Kasumi-1 (cell line): ENCODE data around the gene CHRNB1.
A peak's percentile ranks its signal among the peaks of the same experiment; 100 is the strongest.

ENCODE experiments used
- DNase-seq, 2 experiments: peaks; one replicate each; lab custom pipeline; 2025; lab: John Stamatoyannopoulos, UW

Gene CHRNB1

DNA sequence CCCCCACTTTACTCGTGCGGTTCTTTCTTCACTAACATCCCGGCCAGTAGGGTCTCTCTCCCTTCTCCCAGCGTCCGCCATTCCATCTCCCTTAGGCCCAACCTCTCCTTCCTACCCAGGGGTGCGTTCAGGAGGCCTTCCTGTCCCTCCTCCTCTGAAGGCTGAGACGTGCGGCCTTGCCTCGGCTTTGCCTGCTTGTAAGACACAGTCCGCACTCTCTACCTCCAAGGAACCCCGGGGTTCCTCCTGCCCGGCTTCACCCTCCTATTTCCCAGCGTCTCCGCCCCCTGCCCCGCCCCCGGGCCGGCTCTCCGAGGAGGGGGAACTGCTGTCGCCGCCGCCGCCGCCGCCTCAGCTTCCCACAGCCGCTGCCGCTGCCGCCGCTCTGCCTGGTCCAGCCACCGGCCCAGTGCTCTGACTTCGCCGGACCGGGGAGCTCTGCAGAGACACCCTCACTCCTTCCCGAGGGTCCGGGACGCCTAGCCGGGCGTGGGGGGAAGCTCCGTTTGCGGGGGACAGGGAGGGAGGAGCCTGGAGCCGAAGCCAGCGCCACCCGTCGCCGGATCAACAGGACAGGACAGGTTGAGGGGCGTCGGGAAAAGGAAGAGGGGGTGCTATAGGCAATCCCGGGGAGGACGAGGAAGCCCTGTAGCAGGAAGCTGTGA is 6.8 kb upstream of the CHRNB1 start:
- DNase-seq: peak in 1 of 2 experiments; percentile 32

DNA sequence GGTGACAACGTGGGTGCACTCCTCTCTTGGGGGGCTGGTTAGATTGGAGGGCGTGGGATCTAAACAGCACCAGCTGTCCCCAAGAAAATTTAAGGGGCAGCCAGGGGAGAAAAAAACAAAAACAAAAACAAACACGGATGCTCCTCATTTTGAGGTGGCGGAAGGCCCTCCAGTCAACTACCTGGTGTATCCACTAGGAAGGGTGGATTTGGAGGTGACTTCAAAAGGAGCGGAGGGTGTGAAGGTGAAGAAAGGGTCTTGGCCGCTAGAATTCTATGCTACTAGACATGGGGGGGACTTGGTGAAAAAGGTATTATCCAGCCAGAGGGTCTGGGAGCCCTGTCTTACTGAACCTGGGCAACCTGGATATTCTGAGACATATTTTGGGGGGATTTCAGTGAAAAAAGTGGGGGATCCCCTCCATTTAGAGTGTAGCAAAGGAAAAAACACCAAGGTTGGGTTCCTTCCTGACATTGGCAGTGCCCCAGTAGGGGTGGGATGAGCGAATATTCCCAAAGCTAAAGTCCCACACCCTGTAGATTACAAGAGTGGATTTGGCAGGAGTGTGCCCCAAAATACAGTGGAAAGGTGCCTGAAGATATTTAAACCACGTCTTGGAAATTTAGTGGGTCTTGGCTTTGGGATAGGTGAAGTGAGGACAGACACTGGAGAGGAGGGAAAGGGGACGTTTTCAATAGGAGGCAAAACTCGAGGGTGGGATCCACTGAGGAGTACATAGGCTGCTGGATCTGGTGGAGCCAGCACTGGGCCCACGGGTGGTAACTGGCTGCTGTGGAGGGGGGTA is 6.0 kb upstream of the CHRNB1 start:
- no peak for DNase-seq

DNA sequence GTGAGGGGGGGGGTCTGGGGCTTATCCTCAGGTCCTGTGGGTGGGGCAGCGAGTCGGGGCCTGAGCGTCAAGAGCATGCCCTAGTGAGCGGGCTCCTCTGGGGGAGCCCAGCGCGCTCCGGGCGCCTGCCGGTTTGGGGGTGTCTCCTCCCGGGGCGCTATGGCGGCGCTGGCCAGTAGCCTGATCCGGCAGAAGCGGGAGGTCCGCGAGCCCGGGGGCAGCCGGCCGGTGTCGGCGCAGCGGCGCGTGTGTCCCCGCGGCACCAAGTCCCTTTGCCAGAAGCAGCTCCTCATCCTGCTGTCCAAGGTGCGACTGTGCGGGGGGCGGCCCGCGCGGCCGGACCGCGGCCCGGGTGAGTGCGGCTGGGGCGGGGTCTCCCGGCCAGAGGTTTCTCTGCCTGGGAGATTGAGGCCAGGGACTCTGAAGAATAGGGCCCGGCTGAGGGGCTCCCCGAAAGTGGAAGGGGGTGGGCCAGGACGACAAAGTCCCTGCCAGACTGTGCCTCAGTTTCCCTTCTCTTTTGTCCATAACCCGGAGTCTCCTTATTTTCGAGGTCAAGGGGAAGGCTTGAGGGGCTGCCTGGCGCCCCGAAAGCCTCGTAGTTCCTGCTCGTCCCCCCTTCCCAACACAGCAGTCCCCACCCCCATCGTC is 5.3 kb upstream of the CHRNB1 start, which contains the start of gene FGF11:
FGF11 (plus strand) TSS at position 51 of the 651 bp plus-strand sequence; CDS start at position 160, 109 bp downstream.
- DNase-seq: peak in 1 of 2 experiments; percentile 18

DNA sequence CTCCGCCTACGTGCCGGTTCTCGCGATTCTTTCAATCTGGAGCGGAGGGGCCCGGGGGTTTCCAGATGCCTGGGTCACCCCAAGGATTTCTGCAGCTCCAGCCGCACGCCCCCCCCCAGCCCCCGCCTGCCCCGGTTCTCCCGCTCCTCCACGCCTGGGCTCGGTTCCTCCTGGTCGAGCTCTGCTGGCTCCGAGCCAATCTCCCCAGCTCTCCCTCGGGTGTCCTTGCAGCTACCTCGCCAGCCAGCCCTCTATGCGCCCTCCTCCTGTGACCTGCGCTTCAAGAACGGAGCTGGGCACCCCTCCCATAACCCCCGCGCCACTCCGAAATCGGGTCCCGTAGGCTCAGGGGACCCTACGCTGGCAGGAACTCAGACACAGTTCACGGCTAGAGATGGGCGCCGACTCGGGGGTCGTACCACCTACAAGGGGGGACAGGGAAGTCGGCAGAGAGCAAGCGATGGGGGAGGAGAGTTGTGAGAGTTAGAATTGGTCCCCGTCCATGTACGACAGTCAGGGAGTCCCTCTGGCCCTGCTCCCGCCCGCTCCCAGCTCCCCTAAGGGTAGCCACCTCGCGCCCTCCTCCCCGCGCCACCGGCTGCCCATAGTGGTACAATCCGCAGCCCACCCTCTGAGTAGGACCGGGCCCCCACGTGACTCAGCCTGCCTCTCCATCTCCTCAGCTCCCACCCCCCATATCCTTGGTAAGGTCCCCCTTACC is 4.6 kb upstream of the CHRNB1 start:
- no peak for DNase-seq

DNA sequence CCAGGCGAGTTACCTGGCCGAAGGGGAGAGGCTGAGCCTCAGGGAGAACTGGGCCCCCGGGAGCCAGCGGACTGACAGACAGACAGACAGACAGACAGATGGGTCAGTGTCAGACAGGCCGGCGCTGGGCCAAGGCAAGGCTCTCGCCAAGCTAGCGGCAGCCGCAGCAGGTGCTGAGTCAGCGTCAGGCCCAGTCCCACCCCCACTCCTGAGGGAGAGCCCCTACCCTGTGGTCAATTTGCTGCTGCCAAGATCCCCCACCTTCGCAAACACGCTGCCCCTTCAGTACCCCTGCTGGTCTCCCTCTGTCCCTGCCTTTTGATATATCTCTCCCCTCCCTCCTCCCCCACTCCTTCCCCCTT is 4.0 kb upstream of the CHRNB1 start:
- no peak for DNase-seq

DNA sequence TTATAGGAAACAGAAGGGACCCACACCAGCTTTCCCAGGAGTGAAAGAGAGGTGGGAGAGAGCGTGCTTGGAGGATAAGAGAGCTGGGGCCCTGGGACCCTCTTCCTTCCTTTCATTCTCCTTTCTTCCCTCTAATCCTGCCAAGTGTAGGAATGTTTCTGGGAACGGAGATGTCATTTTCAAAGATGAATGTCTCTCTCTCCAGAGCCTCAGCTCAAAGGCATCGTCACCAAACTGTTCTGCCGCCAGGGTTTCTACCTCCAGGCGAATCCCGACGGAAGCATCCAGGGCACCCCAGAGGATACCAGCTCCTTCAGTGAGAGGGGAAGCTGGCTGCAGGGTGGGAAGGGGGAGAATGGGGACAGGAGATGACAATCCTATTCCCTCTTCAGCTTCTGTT is 3.6 kb upstream of the CHRNB1 start:
- no peak for DNase-seq

DNA sequence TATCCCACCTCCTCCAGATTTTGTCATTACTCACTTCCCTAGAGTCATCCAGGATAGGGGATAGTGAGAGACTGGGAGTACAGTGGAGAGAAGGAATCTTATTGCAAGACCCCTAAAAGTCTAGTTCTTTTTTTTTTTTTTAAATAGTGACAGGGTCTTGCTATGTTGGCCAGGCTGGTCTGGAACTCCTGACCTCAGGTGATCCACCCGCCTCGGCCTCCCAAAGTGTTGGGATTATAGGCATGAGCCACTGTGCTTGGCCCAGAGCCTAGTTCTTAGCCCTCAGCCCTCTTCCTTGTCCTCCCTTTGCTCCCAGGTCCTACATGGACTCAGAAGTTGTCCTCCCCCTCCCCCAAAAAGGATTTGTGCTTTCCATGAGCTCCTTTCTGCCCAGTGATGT is 2.7 kb upstream of the CHRNB1 start:
- no peak for DNase-seq

DNA sequence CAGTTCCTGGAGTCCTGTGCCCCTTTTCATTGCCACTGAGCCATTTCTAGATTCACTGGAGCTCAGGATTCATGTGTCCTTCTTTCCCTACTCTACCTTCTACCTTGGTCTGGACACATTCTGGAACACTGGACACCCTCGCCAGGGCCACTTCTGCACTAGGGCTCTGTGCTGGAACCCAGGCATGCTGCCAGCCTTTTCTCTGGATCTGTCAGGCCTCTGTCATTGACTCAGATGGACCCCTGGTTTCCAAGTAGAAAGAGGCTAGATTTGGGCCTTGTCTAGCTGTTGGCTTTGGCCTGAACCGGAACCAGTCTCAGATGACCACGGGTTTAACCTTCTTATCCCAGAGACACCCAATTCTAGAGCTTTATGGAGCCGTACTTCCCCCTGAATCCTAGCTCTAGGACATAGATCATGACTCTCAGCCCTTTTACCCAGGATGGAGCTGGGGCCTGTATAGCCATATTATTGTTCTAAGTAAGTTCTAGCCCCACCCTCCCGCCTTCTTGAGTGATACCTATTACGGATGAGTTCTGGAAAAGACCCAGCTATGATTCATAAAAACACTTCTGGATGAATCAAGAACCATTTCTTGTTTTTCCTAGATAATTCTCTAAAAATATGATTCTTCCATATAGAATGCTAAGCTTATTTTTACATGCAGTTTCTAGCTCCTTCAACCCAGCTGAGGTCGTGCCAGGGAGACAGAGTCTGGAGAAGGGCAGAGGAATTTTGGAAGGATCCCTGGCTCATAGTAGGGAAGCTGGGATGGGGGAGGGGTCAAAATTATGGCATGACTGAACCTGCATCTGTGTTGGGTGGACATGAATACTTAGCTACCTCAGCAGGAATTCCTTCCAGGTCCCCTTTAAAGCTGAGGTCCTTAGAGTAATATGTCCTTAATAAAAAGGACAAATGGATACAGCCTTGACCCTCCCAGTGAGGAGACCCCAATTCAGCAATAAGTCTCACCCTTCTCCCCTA is 1.1 kb upstream of the CHRNB1 start:
- no peak for DNase-seq

DNA sequence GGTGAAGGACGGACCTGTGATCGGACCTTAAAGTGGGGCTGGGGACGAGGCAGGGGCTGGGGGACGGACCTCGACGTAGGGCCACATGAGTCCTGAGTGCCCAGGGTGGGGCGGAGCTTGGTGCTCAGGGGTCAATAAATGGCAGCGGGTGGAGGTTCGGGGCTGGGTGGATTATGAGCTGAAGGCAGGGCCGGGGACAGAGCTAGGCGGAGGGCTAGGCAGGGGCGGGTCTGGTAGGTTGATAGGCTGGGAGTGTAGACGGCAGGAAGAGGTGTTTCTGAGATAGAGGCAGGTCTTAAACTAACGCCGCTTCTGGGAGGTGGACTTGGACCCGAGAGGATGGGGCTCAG is 733 bp downstream of the CHRNB1 start:
- no peak for DNase-seq

DNA sequence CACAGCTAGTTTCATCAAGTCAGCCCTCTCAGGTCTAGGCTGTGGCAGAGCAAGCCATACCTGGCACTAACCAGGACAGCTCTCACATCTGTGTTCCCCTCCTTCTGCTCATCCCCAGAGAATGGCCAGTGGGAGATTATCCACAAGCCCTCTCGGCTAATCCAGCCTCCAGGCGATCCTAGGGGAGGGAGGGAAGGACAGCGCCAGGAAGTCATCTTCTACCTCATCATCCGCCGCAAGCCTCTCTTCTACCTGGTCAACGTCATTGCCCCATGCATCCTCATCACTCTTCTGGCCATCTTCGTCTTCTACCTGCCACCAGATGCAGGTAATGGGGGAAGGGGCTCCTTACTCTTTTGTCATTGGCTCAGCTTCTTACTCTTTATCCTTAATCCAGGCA is 3.6 kb downstream of the CHRNB1 start:
- DNase-seq: no peak

DNA sequence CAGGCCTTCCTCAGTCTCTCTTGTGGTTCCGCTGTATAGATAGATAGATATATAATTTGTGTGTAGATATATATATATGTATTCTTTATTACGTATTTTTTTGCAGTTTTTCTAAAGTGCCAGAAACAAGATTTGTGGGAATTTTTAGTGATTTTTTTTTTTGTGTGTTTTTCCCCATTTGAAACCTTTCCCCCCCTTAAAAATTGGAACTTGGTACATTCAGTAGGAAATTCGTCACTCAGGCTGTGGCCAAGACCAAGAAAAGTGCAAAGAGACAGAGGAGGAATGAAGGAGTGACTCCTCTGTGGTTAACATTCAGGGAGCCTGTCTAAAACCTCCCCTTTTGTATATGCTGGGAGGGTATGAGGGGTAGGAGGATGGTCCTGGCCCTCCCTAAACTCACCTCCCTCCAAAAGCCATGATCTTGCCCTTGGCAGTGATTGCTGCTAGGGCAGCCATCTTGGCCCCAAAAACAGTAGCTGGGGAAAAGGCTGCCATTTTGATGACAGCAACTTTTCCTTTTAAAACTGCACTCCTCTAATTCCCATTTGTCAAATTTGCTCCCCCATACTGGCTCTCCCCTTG is 15.2 kb downstream of the CHRNB1 start:
- no peak for DNase-seq

DNA sequence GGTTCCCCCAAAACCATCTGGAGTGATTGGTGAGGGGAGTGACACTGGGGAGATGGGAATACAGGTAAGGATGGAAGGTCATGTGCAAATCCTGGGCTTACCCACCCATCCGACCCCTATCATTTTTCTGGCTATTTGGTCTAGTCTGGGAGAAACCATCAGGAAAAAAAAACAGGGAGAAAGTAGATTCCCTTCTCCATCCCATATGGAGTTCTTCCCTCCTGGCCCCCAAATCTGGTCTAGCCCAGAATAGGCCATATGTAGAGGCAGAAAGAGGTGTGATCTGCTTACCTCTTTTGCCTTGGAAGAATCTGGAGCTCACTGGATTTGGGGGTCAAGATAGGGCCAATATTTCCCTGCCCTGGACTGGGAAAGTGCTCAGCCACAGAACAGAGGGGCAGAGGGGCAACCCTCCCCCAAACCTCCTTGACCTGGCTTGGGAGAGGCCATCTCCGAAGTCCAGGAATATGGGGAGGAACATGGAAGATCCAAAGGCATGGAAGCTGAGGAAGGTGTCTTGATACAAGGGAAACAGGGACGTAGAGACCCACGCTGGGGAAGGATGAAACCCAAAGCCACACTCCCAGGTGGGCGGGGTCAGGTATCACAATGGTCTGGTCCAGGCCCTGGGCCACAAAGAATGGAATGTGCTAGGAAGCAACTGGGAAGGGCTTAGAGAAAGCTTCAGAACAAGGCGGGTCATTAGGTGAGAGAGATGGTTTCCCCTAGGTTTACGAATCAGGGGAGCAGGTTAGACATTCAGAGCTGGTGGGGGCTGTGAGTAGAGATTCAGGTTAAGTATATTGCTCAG is 16.2 kb downstream of the CHRNB1 start:
- DNase-seq: no peak

DNA sequence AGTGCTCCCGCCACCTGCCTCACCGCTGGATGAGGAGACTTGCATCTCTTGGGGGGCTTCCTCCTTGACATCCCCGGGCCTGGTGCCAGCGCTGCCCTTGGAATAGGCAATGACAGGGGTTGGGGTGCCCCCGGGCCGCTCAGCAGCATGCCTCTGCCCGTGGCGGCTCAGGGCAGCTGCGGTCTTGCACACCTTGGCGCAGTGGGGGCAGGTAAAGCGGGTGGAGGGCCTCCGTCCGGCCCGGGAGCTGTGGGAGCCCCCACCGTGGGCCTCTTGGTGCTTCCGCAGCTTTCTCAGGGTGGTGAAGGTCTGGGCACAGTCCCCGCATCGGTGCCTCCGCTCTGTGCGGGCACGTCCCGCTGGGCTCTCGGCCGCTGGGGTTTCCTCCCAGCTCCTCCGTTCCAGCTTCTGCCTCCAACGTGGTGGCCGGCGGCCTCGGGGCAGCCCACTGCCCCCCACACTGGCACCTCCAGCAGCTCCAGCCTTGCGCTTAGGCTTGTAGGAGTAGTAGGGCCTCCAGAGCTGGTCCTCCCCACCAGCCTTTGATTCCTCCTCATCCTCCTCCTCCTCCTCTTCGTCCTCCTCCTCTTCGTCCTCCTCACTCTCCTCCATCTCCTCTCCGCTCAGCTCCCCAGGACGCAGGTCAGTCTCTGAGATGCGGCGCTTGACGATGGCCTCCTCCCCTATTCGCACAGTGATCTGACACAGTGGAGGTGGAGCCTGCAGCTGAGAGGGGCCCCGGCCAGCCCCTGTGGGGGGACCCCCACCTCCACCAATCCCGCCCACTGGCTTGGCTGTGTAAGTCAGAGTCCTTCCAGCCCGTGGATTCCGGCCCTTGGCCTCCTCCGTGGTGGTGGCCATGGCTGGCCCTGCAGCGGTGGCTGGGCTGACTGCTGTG is 17.9 kb downstream of the CHRNB1 start:
- DNase-seq: no peak

DNA sequence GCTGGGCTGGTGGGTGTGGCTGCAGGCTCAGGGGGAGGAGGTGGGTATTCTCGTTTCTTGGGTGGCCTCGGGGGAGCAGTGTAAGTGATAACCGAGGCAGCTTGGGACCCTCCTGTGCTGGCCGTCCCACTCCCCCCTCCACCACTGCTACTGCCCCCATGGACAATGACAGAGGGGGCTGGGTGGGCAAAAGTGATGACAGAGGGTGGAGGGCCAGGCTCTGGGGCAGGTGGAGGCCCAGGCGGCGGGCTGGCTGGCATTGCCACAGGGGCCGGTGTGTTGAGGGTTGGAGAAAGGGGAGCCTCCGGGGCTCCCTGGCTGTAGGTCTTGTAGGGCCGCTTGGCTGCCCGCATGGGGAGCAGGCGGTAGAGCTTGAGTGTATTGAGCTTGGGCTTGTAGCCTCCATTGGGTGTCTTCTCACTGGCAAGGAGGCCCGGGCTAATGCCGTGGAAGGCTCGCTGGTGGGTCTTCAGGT is 18.5 kb downstream of the CHRNB1 start:
- no peak for DNase-seq

DNA sequence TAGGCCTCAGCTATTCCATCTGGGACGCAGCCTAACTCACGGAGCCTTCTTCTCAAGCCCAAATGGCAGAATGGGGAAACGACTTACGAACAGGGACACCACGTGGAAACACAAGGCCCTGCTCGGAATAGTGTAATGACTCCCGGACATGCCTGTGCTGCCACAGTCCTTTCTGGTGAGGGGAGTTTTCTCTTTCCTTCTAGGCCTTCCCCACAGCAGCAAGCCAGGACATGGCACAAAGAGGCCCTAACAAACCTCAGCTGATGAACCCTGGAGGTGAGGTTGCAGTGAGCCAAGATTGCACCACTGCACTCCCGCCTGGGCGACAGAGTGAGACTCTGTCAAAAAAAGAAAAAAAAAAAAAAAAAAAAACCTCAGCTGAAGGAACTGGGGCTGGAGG is 19.2 kb downstream of the CHRNB1 start:
- no peak for DNase-seq

DNA sequence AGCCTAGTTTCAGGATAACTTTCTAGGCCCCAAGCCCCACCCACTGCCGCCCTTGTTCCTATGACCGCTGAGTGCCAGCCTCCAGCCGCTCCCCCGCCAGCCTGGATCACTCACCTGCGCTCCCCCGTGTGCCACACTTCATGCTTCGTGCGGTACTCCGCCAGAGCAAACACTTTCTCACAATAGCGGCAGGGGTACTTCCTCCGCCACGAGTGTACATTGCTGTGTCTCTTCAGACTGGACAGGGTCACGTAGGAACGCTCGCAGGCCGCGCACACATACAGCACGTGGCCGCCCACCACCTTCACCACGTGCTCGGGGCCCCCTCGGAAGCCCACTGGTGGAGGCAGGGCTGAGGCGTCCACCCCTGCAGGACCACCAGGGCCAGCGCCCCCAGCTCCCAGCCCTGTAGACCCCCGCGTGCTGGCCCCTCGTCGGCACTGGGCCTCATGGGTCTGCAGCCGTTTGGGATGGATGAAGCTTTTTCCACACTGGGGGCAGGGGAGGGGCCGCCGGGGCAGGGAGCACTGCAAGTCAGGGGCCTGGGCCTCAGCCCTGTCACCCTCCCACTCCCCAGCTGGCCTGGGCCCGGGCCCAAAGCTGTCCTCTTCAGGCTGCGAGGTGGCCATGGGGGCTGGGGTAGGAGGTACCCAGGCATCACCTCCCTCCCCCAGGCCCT is 20.9 kb downstream of the CHRNB1 start:
- DNase-seq: no peak

DNA sequence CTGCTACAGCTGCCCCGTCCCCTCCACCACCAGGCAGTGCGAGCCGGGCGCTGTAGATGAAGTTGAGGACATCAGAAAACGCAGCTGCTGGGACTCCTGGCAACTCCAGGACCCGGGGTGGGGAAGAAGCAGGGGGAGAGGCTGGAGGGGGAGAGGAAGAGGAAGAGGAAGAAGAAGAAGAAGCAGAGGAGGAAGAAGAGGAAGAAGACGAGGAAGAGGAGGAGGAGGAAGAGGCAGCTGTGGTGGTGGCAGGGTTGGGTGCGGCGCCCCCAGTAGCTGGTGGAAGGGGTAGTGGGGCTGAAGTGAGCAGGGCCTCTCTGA is 21.4 kb downstream of the CHRNB1 start:
- DNase-seq: no peak

DNA sequence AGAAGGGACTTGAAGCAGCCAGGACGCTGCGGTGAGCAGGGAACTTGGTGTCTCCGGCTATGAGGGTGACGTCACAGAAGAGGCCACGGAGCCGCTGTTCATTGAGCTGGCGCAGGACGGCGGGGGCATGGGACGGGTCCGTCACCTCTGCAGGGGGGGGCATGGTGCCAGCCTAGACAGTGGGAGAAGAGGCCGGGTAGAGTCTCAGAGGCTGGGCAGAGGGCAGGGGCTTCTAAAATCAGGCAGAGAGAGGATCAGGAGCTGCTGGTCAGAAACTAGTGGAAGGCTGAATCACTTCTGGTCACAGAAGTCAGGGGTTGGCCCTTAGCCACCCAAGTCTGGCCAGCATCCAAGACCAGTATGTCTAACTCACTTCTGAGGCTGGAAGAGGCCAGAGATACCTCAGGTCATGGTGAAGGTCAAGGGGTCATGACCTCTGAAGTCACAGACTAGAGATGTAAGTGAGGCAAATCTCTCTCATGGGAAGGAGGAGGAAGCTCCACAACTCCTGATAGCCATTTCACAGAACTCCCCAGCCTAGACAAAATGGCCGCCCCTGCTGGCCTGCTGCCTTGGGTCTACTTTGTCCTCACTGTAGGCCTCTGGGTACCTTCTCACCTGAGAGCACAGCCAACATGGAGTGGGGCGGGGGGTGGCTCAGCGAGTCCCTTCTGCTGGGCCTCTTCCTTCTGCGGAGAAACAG is 21.9 kb downstream of the CHRNB1 start:
- no peak for DNase-seq
